HepG2 (cell line): ENCODE data around the gene LSM14B. TPM values are rescaled to one million over a fixed set of nuclear protein-coding genes. Genes with fewer than 3 reads are reported as not detected.

Source experiments
- GLMP ChIP-seq: sonication (generic); formaldehyde crosslinking; IDR thresholded peaks from 2 replicates; pipeline ENCODE4 v1.9.0; 2021; ENCODE audit warnings: missing genetic modification reagents, mild to moderate bottlenecking, borderline replicate concordance
- JUND ChIP-seq: sonication (generic); formaldehyde crosslinking; IDR thresholded peaks from 2 replicates; pipeline ENCODE4 v1.8.0; 2022; ENCODE audit warnings: mild to moderate bottlenecking, missing genetic modification reagents
- KDM4B ChIP-seq: sonication (generic); formaldehyde crosslinking; IDR thresholded peaks from 2 replicates; pipeline ENCODE4 v1.4.0; 2020; ENCODE audit warnings: missing genetic modification reagents
- KDM5A ChIP-seq: fragments of 200-600 bp; sonication (generic); IDR thresholded peaks from 2 replicates; pipeline ENCODE4 v1.7.0; 2018; ENCODE audit warnings: antibody characterized with exemption, mild to moderate bottlenecking, low read length, borderline replicate concordance
- KLF9 ChIP-seq: IDR thresholded peaks from 2 replicates; pipeline ENCODE4 v1.6.1; 2016; ENCODE audit warnings: low read depth
- NR2F6 ChIP-seq, 2 experiments: IDR thresholded peaks; 2 replicates each; pipeline ENCODE4 v1.6.1; 2016; ENCODE audit warnings: antibody characterized with exemption in 1 of 2, mild to moderate bottlenecking in 1 of 2
- PAWR ChIP-seq: sonication (generic); formaldehyde crosslinking; IDR thresholded peaks from 2 replicates; pipeline ENCODE4 v1.4.0; 2020; ENCODE audit warnings: missing genetic modification reagents, mild to moderate bottlenecking, borderline replicate concordance
- PHF20 ChIP-seq: sonication (generic); formaldehyde crosslinking; IDR thresholded peaks from 2 replicates; pipeline ENCODE4 v1.5.0; 2020; ENCODE audit warnings: mild to moderate bottlenecking, missing genetic modification reagents
- PRDM10 ChIP-seq: sonication (generic); formaldehyde crosslinking; IDR thresholded peaks from 2 replicates; pipeline ENCODE4 v1.4.0; 2020; ENCODE audit warnings: low read depth, missing genetic modification reagents
- RCOR2 ChIP-seq: IDR thresholded peaks from 2 replicates; pipeline ENCODE4 v1.6.1; 2016; ENCODE audit warnings: missing biosample characterization, missing genetic modification reagents
- TFE3 ChIP-seq: IDR thresholded peaks from 2 replicates; pipeline ENCODE4 v1.6.1; 2016
- U2AF1 ChIP-seq: fragments of 200-400 bp; formaldehyde crosslinking; optimal IDR thresholded peaks from 2 replicates; pipeline ENCODE3; 2017; ENCODE audit warnings: mild to moderate bottlenecking, low read depth, low read length
- ZMYM4 ChIP-seq: sonication (generic); formaldehyde crosslinking; IDR thresholded peaks from 2 replicates; pipeline ENCODE4 v1.8.1; 2023; ENCODE audit warnings: mild to moderate bottlenecking, missing genetic modification reagents
- ZNF17 ChIP-seq: sonication (generic); formaldehyde crosslinking; IDR thresholded peaks from 2 replicates; pipeline ENCODE4 v1.5.0; 2020; ENCODE audit warnings: mild to moderate bottlenecking, missing genetic modification reagents
- ZNF343 ChIP-seq: sonication (generic); formaldehyde crosslinking; IDR thresholded peaks from 2 replicates; pipeline ENCODE4 v1.4.0; 2020; ENCODE audit warnings: mild to moderate bottlenecking, missing genetic modification reagents
- ZNF362 ChIP-seq: sonication (generic); formaldehyde crosslinking; IDR thresholded peaks from 2 replicates; pipeline ENCODE4 v1.4.0; 2020; ENCODE audit warnings: missing genetic modification reagents, mild to moderate bottlenecking, borderline replicate concordance
- ZNF367 ChIP-seq: sonication (generic); formaldehyde crosslinking; IDR thresholded peaks from 2 replicates; pipeline ENCODE4 v1.4.0; 2020; ENCODE audit warnings: missing genetic modification reagents, borderline replicate concordance
- ZNF574 ChIP-seq: sonication (generic); formaldehyde crosslinking; IDR thresholded peaks from 2 replicates; pipeline ENCODE4 v1.4.0; 2020; ENCODE audit warnings: missing genetic modification reagents
- polyA plus RNA-seq, 8 experiments: library from polyadenylated mRNA; depleted of rRNA in 3 of 8; stranded (reverse) in 7 of 8; unstranded in 1 of 8; fragments of >200 nt; fragmentation: Illumina TruSeq in 4 of 8; extraction: Trizol in 4 of 8; gene quantifications; 2 replicates each; pipeline versions ENCODE4 v1.2.1 to v1.2.3, GENCODE V29; 2011 to 2016; ENCODE audit warnings: low read depth in 4 of 8, missing spikeins in 1 of 8, mixed read lengths in 1 of 8; ENCODE audit not compliant: insufficient read depth in 1 of 8
- total RNA-seq, 5 experiments: library from RNA; depleted of rRNA; stranded (reverse); fragments of >200 nt; fragmentation: Illumina TruSeq; extraction: Trizol; gene quantifications; 2 replicates each; pipeline ENCODE4 v1.2.3, GENCODE V29; 2016; ENCODE audit warnings: low read depth in 1 of 5

LSM14B gene
- total and polyA plus RNA-seq, 2 of the 13 experiments (the other 11 are each of a cell fraction or from before 2014, with no cell fraction given), result 43.3 to 79.2 TPM

- no peak; the same call in 1 of the 2 replicates for TF ChIP-seq PRDM10 (CRISPR knock-in tag)
- peak; percentile 52; the same call in 1 of the 2 replicates for TF ChIP-seq NR2F6 (IDR thresholded peaks at IDR 0.05)
- no peak for TF ChIP-seq NR2F6 (CRISPR knock-in tag; IDR thresholded peaks at IDR 0.05)
- TF ChIP-seq ZNF367 (CRISPR knock-in tag), result no peak
- TF ChIP-seq KLF9 (CRISPR knock-in tag), result no peak
- no peak for TF ChIP-seq ZNF362
- TF ChIP-seq KDM5A, result no peak; the same call in 1 of the 2 replicates
- no peak for TF ChIP-seq TFE3 (CRISPR knock-in tag)
- no peak for TF ChIP-seq U2AF1
- TF ChIP-seq JUND (CRISPR knock-in tag), result peak; percentile 53; the same call in 1 of the 2 replicates
- no peak for TF ChIP-seq GLMP (CRISPR knock-in tag)
- no peak for TF ChIP-seq PHF20 (CRISPR knock-in tag)
- TF ChIP-seq RCOR2, result no peak
- TF ChIP-seq KDM4B (CRISPR knock-in tag), result no peak
- peak; percentile 35; the same call in 1 of the 2 replicates for TF ChIP-seq ZMYM4
- TF ChIP-seq PAWR, result no peak
- no peak; the same call in 1 of the 2 replicates for TF ChIP-seq ZNF574 (CRISPR knock-in tag)
- no peak for TF ChIP-seq ZNF17 (CRISPR knock-in tag)
- TF ChIP-seq ZNF343 (CRISPR knock-in tag), result no peak
Observed at GRCh38 chr20:62141397-62142251, 19.3 kb downstream of the LSM14B start (continued).
